GM23338 (cell line): ENCODE data around the gene HLCS.

ENCODE experiments used
- CREB1 ChIP-seq: fragments of 250-450 bp; sonication (Bioruptor Pico); IDR thresholded peaks from 2 replicates; pipeline ENCODE4 v1.5.0; 2020; ENCODE audit warnings: low read depth, mild to moderate bottlenecking, moderate library complexity
- CTCF ChIP-seq, 2 experiments: fragments of 200-600 bp in 1 of 2; sonication (generic) in 1 of 2; conservative IDR thresholded peaks; 2 replicates each; pipeline versions ENCODE4 v1.5.1 to v1.6.1; 2016 to 2017; ENCODE audit warnings: antibody characterized with exemption in 2 of 2, low read depth in 2 of 2, mild to moderate bottlenecking in 2 of 2, moderate library complexity in 1 of 2
- EZH2 ChIP-seq: fragments of 200-600 bp; sonication (generic); IDR thresholded peaks from one replicate; pipeline ENCODE4 v1.8.0; 2017; ENCODE audit warnings: antibody characterized with exemption, mild to moderate bottlenecking, low read depth; ENCODE audit not compliant: unreplicated experiment
- EZH2phosphoT487 ChIP-seq: fragments of 200-600 bp; sonication (generic); IDR thresholded peaks from one replicate; pipeline ENCODE4 v1.8.1; 2018; ENCODE audit warnings: antibody characterized with exemption; ENCODE audit not compliant: unreplicated experiment
- JUNB ChIP-seq: IDR thresholded peaks from one replicate; pipeline ENCODE4 v1.6.1; 2016; ENCODE audit warnings: antibody characterized with exemption; ENCODE audit not compliant: unreplicated experiment
- POLR2AphosphoS5 ChIP-seq: IDR thresholded peaks from 2 replicates; pipeline ENCODE4 v1.6.1; 2016; ENCODE audit warnings: antibody characterized with exemption, low read depth
- REST ChIP-seq: IDR thresholded peaks from one replicate; pipeline ENCODE4 v1.6.1; 2018; ENCODE audit warnings: antibody characterized with exemption; ENCODE audit not compliant: unreplicated experiment
- ZNF114 ChIP-seq: fragments of 250-450 bp; sonication (Bioruptor Pico); IDR thresholded peaks from 2 replicates; pipeline ENCODE4 v1.5.0; 2020; ENCODE audit warnings: mild to moderate bottlenecking, moderate library complexity
- ZNF331 ChIP-seq: fragments of 250-450 bp; sonication (Bioruptor Pico); IDR thresholded peaks from 2 replicates; pipeline ENCODE4 v1.5.0; 2020; ENCODE audit warnings: low read depth, mild to moderate bottlenecking, moderate library complexity
- TF ChIP-seq, protein P1 (sequence below): IDR thresholded peaks from 2 replicates; pipeline ENCODE4 v1.6.1; 2016; ENCODE audit warnings: antibody characterized with exemption

DNA sequence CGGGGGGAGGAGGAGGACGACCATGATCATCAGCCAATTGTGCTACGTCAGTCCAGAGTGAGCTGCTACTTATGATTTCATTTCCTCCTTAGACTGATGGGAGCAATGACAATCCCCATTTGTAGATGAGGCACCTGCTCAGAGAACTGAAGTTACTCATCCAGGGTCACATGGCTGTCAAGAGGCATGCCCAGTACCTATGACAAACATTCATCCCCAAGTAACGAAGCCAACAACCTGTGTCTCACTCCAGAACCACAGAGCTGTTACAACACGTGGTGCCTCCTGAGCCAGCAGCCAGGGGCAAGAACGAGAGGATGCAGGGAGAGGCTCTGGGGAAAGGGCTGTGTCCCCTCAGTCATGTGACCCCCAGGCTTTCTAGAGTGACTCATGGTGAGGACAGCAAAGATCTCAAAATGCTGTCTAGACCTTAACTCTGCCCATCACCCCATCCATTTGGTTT lies 173.9 kb downstream of the HLCS start:
- TF ChIP-seq POLR2AphosphoS5 = no peak
- TF ChIP-seq CREB1 (CRISPR knock-in tag) = no peak
- no peak for TF ChIP-seq CTCF (conservative IDR thresholded peaks at IDR 0.05; ENCODE audit: low read depth in 2 of 2)
- TF ChIP-seq EZH2 = no peak
- TF ChIP-seq REST = no peak
- TF ChIP-seq EZH2phosphoT487 = no peak
- no peak for TF ChIP-seq JUNB
- TF ChIP-seq, protein P1, sequence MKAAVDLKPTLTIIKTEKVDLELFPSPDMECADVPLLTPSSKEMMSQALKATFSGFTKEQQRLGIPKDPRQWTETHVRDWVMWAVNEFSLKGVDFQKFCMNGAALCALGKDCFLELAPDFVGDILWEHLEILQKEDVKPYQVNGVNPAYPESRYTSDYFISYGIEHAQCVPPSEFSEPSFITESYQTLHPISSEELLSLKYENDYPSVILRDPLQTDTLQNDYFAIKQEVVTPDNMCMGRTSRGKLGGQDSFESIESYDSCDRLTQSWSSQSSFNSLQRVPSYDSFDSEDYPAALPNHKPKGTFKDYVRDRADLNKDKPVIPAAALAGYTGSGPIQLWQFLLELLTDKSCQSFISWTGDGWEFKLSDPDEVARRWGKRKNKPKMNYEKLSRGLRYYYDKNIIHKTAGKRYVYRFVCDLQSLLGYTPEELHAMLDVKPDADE = no peak
- no peak for TF ChIP-seq ZNF114
- no peak for TF ChIP-seq ZNF331 (CRISPR knock-in tag)
